MM.1S (cell line): Measurements from ENCODE around the gene ATRN.

Source experiments
- DNase-seq: peaks from one replicate; pipeline ENCODE4 v3.0.0-alpha.2; 2015
- H2AFZ ChIP-seq: fragments of 300-600 bp; sonication (generic); 2 replicates; pipeline ENCODE4 v1.6.0; 2016; ENCODE audit warnings: antibody characterized with exemption, low read length
- H3F3A ChIP-seq: fragments of 300-600 bp; sonication (generic); 2 replicates; pipeline ENCODE4 v1.6.1; 2016; ENCODE audit warnings: mild to moderate bottlenecking, antibody characterized with exemption, low read length, moderate library complexity, mixed read lengths; ENCODE audit not compliant: insufficient read depth
- H3K27ac ChIP-seq: fragments of 300-600 bp; sonication (generic); 2 replicates; pipeline ENCODE4 v1.5.1; 2016; ENCODE audit warnings: mild to moderate bottlenecking, low read length
- H3K27me3 ChIP-seq: fragments of 300-600 bp; sonication (generic); replicated peaks from 2 replicates; pipeline ENCODE4 v1.6.0; 2016; ENCODE audit warnings: low read length; ENCODE audit not compliant: insufficient read depth
- H3K36me3 ChIP-seq: fragments of 300-600 bp; sonication (generic); replicated peaks from 2 replicates; pipeline ENCODE4 v1.6.1; 2016; ENCODE audit warnings: mild to moderate bottlenecking, low read length, mixed read lengths; ENCODE audit not compliant: insufficient read depth
- H3K4me1 ChIP-seq: fragments of 300-600 bp; sonication (generic); 2 replicates; pipeline ENCODE4 v1.6.1; 2016; ENCODE audit warnings: low read length, mixed read lengths
- H3K4me2 ChIP-seq: fragments of 300-600 bp; sonication (generic); 2 replicates; pipeline ENCODE4 v1.6.0; 2016; ENCODE audit warnings: low read depth, low read length
- H3K4me3 ChIP-seq: fragments of 300-600 bp; sonication (generic); 2 replicates; pipeline ENCODE4 v1.5.1; 2016; ENCODE audit warnings: low read length, mixed read lengths
- H3K79me2 ChIP-seq: fragments of 300-600 bp; sonication (generic); 2 replicates; pipeline ENCODE4 v1.6.1; 2016; ENCODE audit warnings: mixed run types, low read length, mixed read lengths
- H3K9ac ChIP-seq: fragments of 300-600 bp; sonication (generic); 2 replicates; pipeline ENCODE4 v1.6.1; 2016; ENCODE audit warnings: low read length, mixed read lengths
- H3K9me2 ChIP-seq: fragments of 300-600 bp; sonication (generic); replicated peaks from 2 replicates; pipeline ENCODE4 v1.6.1; 2016; ENCODE audit warnings: mild to moderate bottlenecking, low read length, mixed read lengths; ENCODE audit not compliant: insufficient read depth
- H3K9me3 ChIP-seq: fragments of 300-600 bp; sonication (generic); replicated peaks from 2 replicates; pipeline ENCODE4 v1.6.1; 2016; ENCODE audit warnings: mild to moderate bottlenecking, low read length, mixed read lengths; ENCODE audit not compliant: insufficient read depth
- H4K20me1 ChIP-seq: fragments of 300-600 bp; sonication (generic); 2 replicates; pipeline ENCODE4 v1.6.1; 2016; ENCODE audit warnings: mild to moderate bottlenecking, low read length, moderate library complexity, mixed read lengths; ENCODE audit not compliant: insufficient read depth
- CTCF ChIP-seq: fragments of 300-600 bp; sonication (generic); IDR thresholded peaks from 2 replicates; pipeline ENCODE4 v1.5.1; 2016; ENCODE audit warnings: antibody characterized with exemption, low read length, mixed read lengths
- EZH2 ChIP-seq: fragments of 300-600 bp; sonication (generic); optimal IDR thresholded peaks from 2 replicates; pipeline ENCODE3; 2017; ENCODE audit warnings: low read depth, mild to moderate bottlenecking, antibody characterized with exemption, low read length, mixed read lengths
- EZH2phosphoT487 ChIP-seq: fragments of 300-600 bp; sonication (generic); IDR thresholded peaks from 2 replicates; pipeline ENCODE4 v1.6.1; 2018; ENCODE audit warnings: antibody characterized with exemption, low read length

The ATRN gene

GRCh38 chr20:3563548-3564177, 92.8 kb downstream of the ATRN start:
- Histone ChIP-seq H3K27ac (no peak overlapping the region), H2AFZ (no peak overlapping the region)

DNA sequence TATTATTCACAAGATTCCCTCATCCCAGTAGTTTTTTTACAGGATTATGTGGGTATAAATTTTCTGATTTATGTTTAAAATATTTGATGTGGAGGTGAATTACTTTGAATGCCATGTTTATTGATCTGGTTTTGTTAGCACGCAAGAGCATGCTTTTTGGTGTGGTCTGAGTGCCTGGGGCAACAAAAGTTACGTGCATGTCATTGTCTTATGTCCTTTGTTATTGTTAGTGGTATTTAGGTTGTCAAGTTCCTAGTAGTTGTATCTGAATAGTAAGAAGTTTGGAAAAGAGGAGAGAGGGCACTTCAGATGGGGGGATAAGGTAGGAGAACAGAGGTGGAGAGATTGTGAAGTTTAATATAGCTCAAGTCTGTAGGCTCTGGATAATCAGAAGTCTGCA, 95.0 kb downstream of the ATRN start:
- no peak for DNase-seq
- Histone ChIP-seq H3K79me2 (no peaks in the 10 kb centered on the region), H3K27me3 (no peaks in the 10 kb centered on the region), H3K9ac (no peak overlapping the region), H4K20me1 (no peaks in the 10 kb centered on the region; the same call in 1 of the 2 replicates), H3K27ac (no peak overlapping the region), H3F3A (no peaks in the 10 kb centered on the region), H3K9me2 (no peaks in the 10 kb centered on the region), H3K4me1 (no peaks in the 10 kb centered on the region), H3K36me3 (no peaks in the 10 kb centered on the region), H2AFZ (no peak overlapping the region), H3K4me3 (no peak overlapping the region), H3K4me2 (no peak overlapping the region), H3K9me3 (no peaks in the 10 kb centered on the region)
- TF ChIP-seq EZH2: no peak
- no peak for TF ChIP-seq CTCF
- TF ChIP-seq EZH2phosphoT487: no peak

More at GRCh38 chr20:3563548-3564177, 92.8 kb downstream of the ATRN start:
- Histone ChIP-seq H3K9me3 (no peaks in the 10 kb centered on the region), H3K79me2 (no peaks in the 10 kb centered on the region), H3K9me2 (no peaks in the 10 kb centered on the region), H3K4me3 (no peak overlapping the region), H4K20me1 (no peaks in the 10 kb centered on the region; the same call in 1 of the 2 replicates), H3K27me3 (no peaks in the 10 kb centered on the region), H3K4me1 (peaks cover 8% of the 10 kb centered on the region), H3F3A (no peaks in the 10 kb centered on the region), H3K9ac (no peak overlapping the region), H3K4me2 (no peak overlapping the region), H3K36me3 (no peaks in the 10 kb centered on the region)
- DNase-seq: peak; percentile 46
- TF ChIP-seq CTCF: peak; percentile 72
- TF ChIP-seq EZH2: no peak

DNA sequence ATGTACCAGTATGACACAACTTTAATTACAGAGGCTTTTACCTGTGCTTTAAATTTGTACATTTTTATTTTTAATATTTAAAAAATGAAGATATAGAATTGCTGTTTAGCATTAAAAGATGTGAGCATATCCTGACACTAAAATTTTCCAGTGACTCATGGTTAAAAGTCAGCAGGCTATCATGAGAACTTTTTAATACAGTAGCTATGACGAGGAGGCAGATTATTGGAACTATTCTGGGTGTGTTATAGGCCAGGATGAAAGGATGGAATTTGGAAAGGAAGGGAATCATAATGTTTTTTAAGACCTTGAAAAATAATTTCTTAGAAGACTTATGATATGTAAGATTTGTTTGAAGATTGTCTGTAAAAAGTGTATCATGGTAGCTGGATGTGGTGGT, 101.3 kb downstream of the ATRN start:
- Histone ChIP-seq H3K27me3 (no peaks in the 10 kb centered on the region), H3K9me2 (no peaks in the 10 kb centered on the region), H3K9me3 (no peaks in the 10 kb centered on the region), H3K79me2 (no peaks in the 10 kb centered on the region), H3K36me3 (no peaks in the 10 kb centered on the region), H3K27ac (no peak overlapping the region), H3F3A (no peaks in the 10 kb centered on the region), H3K4me3 (no peak overlapping the region), H3K4me1 (no peaks in the 10 kb centered on the region), H2AFZ (no peak overlapping the region), H4K20me1 (no peaks in the 10 kb centered on the region; the same call in 1 of the 2 replicates), H3K4me2 (no peak overlapping the region), H3K9ac (no peak overlapping the region)
- DNase-seq: no peak
- TF ChIP-seq CTCF: no peak
- no peak for TF ChIP-seq EZH2
- TF ChIP-seq EZH2phosphoT487: no peak
